HCT116 (cell line): ENCODE data around the gene MIER2.

Experiments
- EZH2 ChIP-seq: fragments of 200-600 bp; sonication (generic); IDR thresholded peaks from 2 replicates; pipeline ENCODE4 v1.6.1; 2017; ENCODE audit warnings: antibody characterized with exemption, mixed run types
- RAD21 ChIP-seq: IDR thresholded peaks from 2 replicates; pipeline ENCODE4 v1.6.1; 2012; ENCODE audit warnings: low read depth, mild to moderate bottlenecking
- TF ChIP-seq, protein P1 (sequence below), 3 experiments: fragments of 200-600 bp in 1 of 3; sonication (generic) in 1 of 3; IDR thresholded peaks in 2 of 3; conservative IDR thresholded peaks in 1 of 3; 2 replicates each; pipeline ENCODE4 v1.5.1; 2012 to 2017; ENCODE audit warnings: low read depth in 2 of 3, low read length in 2 of 3, antibody characterized with exemption in 1 of 3, borderline replicate concordance in 1 of 3, control low read depth in 1 of 3, mild to moderate bottlenecking in 1 of 3, mixed read lengths in 1 of 3, mixed run types in 1 of 3, moderate library complexity in 1 of 3; ENCODE audit not compliant: insufficient read depth in 1 of 3

DNA sequence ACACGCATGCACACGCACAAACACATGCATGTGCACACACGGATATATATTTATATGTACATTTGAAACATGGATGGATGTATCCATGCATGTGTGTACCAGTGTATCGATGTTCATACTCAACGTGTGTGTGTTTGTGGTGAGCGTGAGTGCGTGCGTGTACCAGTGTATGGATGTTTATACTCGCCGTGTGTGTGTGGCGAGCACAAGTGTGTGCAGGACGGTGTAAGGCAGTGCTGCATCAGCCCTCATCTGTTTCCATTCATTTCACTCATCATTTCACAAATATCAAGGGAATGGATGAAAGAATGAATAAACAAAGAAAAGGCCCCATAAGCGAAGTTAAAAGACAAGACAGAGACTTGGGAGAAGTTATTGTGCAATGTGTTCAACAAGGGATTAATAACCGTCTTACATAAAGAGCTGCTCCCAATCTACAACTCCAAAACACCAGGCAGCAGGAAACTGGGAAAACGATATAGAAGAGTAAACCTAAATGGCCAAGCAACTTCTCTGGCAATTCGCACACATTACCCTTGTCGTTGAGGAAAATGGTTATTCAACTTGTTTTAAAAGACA, 21.7 kb upstream of the MIER2 start:
- TF ChIP-seq EZH2 (no peak), RAD21 (no peak)
- TF ChIP-seq, protein P1, sequence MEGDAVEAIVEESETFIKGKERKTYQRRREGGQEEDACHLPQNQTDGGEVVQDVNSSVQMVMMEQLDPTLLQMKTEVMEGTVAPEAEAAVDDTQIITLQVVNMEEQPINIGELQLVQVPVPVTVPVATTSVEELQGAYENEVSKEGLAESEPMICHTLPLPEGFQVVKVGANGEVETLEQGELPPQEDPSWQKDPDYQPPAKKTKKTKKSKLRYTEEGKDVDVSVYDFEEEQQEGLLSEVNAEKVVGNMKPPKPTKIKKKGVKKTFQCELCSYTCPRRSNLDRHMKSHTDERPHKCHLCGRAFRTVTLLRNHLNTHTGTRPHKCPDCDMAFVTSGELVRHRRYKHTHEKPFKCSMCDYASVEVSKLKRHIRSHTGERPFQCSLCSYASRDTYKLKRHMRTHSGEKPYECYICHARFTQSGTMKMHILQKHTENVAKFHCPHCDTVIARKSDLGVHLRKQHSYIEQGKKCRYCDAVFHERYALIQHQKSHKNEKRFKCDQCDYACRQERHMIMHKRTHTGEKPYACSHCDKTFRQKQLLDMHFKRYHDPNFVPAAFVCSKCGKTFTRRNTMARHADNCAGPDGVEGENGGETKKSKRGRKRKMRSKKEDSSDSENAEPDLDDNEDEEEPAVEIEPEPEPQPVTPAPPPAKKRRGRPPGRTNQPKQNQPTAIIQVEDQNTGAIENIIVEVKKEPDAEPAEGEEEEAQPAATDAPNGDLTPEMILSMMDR (IDR thresholded peaks at IDR 0.05 in 2 of 3, conservative IDR thresholded peaks at IDR 0.05 in 1 of 3; ENCODE audit: borderline replicate concordance in 1 of 3, insufficient read depth in 1 of 3, low read depth in 2 of 3, low read length in 2 of 3), result no peak
